ENCODE measurements around the gene TSHZ2.
"Not testable (repeated sequence)": the region's sequence is repeated elsewhere in the genome, so short reads cannot be mapped to it uniquely, and the experiment has no call there.

DNA sequence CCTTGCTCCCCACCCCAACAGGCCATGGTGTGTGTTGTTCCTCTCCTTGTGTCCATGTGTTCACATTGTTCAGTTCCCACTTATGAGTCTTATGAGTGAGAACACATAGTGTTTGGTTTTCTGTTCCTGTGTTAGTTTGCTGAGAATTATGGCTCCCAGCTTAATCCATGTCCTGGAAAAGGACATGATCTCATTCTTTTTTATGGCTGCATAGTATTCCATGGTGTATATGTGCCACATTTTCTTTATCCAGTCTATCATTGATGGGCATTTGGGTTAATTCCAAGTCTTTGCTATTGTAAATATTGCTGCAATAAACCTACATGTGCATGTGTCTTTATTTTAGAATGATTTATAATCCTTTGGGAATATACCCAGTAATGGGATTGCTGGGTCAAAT lies 5.6 kb upstream of the TSHZ2 start:
- TF ChIP-seq, protein P1, sequence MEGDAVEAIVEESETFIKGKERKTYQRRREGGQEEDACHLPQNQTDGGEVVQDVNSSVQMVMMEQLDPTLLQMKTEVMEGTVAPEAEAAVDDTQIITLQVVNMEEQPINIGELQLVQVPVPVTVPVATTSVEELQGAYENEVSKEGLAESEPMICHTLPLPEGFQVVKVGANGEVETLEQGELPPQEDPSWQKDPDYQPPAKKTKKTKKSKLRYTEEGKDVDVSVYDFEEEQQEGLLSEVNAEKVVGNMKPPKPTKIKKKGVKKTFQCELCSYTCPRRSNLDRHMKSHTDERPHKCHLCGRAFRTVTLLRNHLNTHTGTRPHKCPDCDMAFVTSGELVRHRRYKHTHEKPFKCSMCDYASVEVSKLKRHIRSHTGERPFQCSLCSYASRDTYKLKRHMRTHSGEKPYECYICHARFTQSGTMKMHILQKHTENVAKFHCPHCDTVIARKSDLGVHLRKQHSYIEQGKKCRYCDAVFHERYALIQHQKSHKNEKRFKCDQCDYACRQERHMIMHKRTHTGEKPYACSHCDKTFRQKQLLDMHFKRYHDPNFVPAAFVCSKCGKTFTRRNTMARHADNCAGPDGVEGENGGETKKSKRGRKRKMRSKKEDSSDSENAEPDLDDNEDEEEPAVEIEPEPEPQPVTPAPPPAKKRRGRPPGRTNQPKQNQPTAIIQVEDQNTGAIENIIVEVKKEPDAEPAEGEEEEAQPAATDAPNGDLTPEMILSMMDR (IDR thresholded peaks at IDR 0.05; ENCODE audit: low read length) = not testable (repeated sequence)
- not testable (repeated sequence) for TF ChIP-seq EZH2 (IDR thresholded peaks at IDR 0.05; ENCODE audit: borderline replicate concordance, low read length)

All from OCI-LY1 (cell line).